ENCODE data around the gene SORCS2.

The SORCS2 gene

DNA sequence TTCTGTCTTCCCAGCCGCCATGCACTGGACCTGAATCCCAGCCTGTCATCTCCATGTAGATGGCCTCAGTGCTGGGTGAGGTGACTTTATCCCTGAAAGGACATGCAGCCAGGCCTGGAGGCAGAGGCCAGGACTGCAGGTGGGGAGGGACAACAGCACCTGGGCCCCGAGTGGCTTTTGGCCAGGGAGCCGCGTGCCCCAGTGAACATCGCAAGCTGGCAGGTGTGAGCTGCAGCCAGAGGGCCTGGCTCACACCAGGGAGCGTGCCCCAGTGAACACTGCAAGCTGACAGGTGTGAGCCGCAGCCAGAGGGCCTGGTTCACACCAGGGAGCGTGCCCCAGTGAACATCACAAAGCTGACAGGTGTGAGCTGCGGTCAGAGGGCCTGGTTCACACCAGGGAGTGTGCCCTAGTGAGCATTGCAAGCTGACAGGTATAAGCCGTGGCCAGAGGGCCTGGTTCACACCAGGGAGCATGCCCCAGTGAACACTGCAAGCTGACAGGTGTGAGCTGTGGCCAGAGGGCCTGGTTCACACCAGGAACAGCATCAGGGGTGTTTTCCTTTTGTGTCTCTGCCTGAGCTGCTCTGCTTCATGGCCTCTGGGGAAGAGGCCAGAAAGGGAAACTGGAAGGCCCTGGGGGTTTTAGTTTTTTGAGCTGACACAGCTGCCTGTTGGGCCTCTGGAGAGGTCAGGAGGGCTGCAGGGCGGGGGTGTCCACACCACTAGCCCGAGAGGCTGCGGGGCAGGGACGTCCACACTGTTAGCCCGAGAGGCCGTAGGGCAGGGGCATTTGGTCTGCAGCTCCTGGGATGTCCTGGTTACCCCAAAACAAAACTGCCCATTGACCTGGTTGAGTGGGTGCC, 265.1 kb downstream of the SORCS2 start:
- H3K4me3 ChIP-seq (ENCODE audit: low read depth, low read length) = no peak overlapping the region
- TF ChIP-seq CTCF (IDR thresholded peaks at IDR 0.05; ENCODE audit: low read depth, low read length) = no peak

DNA sequence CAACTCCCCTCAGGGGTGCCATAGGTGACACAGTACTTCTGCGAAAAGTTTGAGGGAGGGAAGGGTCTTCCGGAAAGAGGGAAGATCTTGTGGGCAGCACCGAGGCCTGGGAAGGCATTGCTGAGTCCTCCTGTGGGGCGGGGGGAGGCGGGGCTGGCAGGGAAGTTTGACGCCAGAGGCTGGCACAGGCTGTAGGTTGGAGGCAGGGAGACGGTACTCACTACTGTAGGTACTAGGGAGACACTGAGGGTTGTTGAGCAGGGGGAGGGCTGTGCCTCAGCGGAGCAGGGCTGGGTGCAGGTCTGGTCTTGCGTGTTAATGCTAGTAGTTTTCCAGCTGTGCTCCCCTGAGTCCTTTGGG, 265.7 kb downstream of the SORCS2 start:
- H3K4me3 ChIP-seq (ENCODE audit: low read depth, low read length) = no peak overlapping the region
- no peak for TF ChIP-seq CTCF (IDR thresholded peaks at IDR 0.05; ENCODE audit: low read depth, low read length)

- H3K4me3 ChIP-seq (ENCODE audit: low read depth, low read length) = no peak overlapping the region
- TF ChIP-seq CTCF (IDR thresholded peaks at IDR 0.05; ENCODE audit: low read depth, low read length) = no peak
Observed at GRCh38 chr4:7458477-7458876, 266.1 kb downstream of the SORCS2 start.

DNA sequence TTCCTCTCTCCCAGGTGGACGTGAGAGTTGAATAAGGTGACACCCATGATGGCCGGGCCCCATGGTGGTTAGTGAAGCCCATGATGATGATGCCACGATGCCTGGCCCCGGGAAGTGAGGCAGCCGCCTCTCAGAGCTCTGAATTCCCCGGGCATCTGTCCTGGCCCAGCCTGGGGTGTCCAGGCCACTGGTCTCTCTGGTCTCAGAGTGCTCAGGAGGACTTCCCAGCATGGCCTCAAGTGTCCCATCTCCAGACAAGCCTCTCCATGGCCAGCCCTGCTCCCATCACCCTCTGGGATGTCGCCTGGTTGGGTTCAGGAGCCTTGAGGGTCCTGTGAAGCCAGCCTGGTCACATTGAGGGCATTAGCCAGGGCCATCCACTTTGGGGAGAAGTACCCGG, 267.1 kb downstream of the SORCS2 start:
- TF ChIP-seq CTCF (IDR thresholded peaks at IDR 0.05; ENCODE audit: low read depth, low read length) = no peak
- H3K4me3 ChIP-seq (ENCODE audit: low read depth, low read length) = no peak overlapping the region

GRCh38 chr4:7460566-7460965, 268.2 kb downstream of the SORCS2 start:
- no peak overlapping the region for H3K4me3 ChIP-seq (ENCODE audit: low read depth, low read length)
- TF ChIP-seq CTCF (IDR thresholded peaks at IDR 0.05; ENCODE audit: low read depth, low read length) = no peak

DNA sequence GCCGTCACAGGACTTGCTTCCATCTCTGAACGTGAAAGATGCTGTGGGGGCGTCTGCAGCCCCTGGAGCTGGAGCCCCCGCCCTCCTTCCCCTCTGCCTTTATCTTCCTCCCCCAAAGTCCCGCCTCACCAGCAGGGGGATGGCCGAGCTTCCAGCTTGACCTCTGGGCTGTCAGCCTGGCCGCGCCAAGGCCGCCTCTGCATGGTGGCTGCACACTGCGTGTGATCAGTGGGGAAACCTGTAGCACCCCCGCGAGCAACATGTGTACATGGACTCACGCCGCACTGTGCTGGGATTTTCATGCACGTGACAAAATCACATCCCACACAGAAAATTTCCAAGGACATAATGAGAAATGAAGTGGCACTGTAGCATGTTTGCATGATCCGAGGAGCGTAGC, 268.9 kb downstream of the SORCS2 start:
- H3K4me3 ChIP-seq (ENCODE audit: low read depth, low read length) = no peak overlapping the region
- TF ChIP-seq CTCF (IDR thresholded peaks at IDR 0.05; ENCODE audit: low read depth, low read length) = no peak

GRCh38 chr4:7462509-7462971, 270.2 kb downstream of the SORCS2 start:
- no peak overlapping the region for H3K4me3 ChIP-seq (ENCODE audit: low read depth, low read length)
- no peak for TF ChIP-seq CTCF (IDR thresholded peaks at IDR 0.05; ENCODE audit: low read depth, low read length)

Measured in WI38 (cell line).